Glutamatergic neuron (in vitro differentiated cells): ENCODE data around the gene MACROD2. TPM values are rescaled to one million over a fixed set of nuclear protein-coding genes. Genes with fewer than 3 reads are reported as not detected.

Experiments used
- DNase-seq: peaks from one replicate; pipeline ENCODE4 v3.0.0; 2022
- H3K27ac Mint-ChIP-seq: one replicate; pipeline ENCODE4 v1.8.0; 2020; ENCODE audit warnings: mild to moderate bottlenecking, mixed read lengths, inconsistent platforms; ENCODE audit not compliant: unreplicated experiment
- H3K27me3 Mint-ChIP-seq: one replicate; pipeline ENCODE4 v1.8.0; 2020; ENCODE audit warnings: mild to moderate bottlenecking, moderate library complexity, mixed read lengths, inconsistent platforms; ENCODE audit not compliant: unreplicated experiment
- H3K36me3 Mint-ChIP-seq: one replicate; pipeline ENCODE4 v1.8.0; 2020; ENCODE audit warnings: mild to moderate bottlenecking, mixed read lengths, inconsistent platforms; ENCODE audit not compliant: unreplicated experiment
- H3K4me1 Mint-ChIP-seq: one replicate; pipeline ENCODE4 v1.8.0; 2020; ENCODE audit warnings: mild to moderate bottlenecking, low read depth, mixed read lengths, inconsistent platforms; ENCODE audit not compliant: unreplicated experiment
- H3K4me3 Mint-ChIP-seq: one replicate; pipeline ENCODE4 v1.8.0; 2020; ENCODE audit warnings: mild to moderate bottlenecking, mixed read lengths, inconsistent platforms; ENCODE audit not compliant: unreplicated experiment
- H3K9me3 Mint-ChIP-seq: one replicate; pipeline ENCODE4 v1.8.0; 2020; ENCODE audit warnings: mild to moderate bottlenecking, moderate library complexity, mixed read lengths, inconsistent platforms; ENCODE audit not compliant: unreplicated experiment
- total RNA-seq: library from RNA; stranded (reverse); fragmentation: NEBNext Ultra II Directional; extraction: Animal tissue kit (Norgen Biotek cat#: 25700); gene quantifications from one replicate; pipeline ENCODE4 v1.2.1, GENCODE V29; 2021; ENCODE audit not compliant: unreplicated experiment
- TF ChIP-seq, protein P1 (sequence below): fragments of 200-600 bp; sonication (generic); IDR thresholded peaks from one replicate; pipeline ENCODE4 v1.5.0; 2021; ENCODE audit not compliant: partially characterized antibody, unreplicated experiment

MACROD2 gene
- total RNA-seq, 1 donor from 2014 or later, result 8.7 TPM

DNA sequence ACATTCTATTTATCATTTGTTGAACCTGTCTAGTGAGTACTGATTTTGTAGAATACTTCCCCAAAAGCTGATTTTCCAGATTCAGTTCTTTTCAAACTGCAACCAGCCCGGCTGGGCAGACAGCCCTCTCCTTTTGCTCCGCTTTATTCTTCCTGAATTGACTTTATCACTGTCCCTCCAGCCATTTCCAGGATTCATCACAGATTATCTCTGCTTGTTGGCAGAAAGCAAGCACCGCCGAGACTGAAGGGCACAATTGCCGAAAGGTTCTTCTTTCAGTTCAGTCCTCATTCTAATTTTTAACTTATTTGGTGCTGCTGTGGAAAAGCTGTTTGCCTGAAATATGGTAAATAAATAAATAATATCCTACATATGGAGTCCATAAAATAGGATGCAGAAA, 711.2 kb downstream of the MACROD2 start:
- H3K27ac Mint-ChIP-seq, result no peak overlapping the region
- H3K4me1 Mint-ChIP-seq, result peaks cover 3% of the 10 kb centered on the region
- peaks cover 2% of the 10 kb centered on the region for H3K27me3 Mint-ChIP-seq
- H3K4me3 Mint-ChIP-seq, result no peak overlapping the region
- TF ChIP-seq, protein P1, sequence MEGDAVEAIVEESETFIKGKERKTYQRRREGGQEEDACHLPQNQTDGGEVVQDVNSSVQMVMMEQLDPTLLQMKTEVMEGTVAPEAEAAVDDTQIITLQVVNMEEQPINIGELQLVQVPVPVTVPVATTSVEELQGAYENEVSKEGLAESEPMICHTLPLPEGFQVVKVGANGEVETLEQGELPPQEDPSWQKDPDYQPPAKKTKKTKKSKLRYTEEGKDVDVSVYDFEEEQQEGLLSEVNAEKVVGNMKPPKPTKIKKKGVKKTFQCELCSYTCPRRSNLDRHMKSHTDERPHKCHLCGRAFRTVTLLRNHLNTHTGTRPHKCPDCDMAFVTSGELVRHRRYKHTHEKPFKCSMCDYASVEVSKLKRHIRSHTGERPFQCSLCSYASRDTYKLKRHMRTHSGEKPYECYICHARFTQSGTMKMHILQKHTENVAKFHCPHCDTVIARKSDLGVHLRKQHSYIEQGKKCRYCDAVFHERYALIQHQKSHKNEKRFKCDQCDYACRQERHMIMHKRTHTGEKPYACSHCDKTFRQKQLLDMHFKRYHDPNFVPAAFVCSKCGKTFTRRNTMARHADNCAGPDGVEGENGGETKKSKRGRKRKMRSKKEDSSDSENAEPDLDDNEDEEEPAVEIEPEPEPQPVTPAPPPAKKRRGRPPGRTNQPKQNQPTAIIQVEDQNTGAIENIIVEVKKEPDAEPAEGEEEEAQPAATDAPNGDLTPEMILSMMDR, result no peak
- DNase-seq, result no peak
- no peaks in the 10 kb centered on the region for H3K36me3 Mint-ChIP-seq
- H3K9me3 Mint-ChIP-seq, result peaks cover 2% of the 10 kb centered on the region

DNA sequence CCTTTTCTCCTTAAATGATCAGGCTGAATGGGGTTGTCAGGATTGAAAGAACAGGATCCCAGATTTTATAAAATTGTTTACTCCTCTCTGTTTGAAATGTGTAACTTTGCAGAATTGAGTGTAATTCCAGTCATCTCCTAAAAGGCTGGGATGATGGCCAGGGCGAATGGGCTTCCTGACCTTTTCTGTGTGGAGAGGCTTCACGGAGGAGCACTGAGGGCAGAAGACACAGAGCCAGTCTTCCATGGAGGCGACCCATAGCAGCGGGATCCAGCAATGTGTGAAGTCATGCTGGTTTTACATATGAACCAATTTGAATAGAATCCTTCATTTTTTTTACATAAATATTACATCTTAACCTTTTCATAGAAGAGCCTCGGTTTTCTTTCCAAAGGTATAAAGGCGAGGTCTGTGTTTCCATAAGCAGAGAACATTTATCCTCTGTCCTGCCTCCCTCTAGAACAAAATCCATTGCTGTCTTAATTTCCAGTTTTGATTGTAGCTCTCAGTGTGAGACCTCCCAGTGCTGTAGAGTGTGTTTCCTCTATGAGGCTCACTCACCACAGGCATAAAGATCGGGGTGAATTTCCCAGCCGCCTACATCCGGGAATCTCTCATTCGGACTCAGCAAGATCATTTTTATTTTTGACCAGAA, 711.8 kb downstream of the MACROD2 start:
- Mint-ChIP-seq H3K4me1 (peaks cover 3% of the 10 kb centered on the region), H3K36me3 (no peaks in the 10 kb centered on the region), H3K4me3 (no peak overlapping the region), H3K9me3 (peaks cover 2% of the 10 kb centered on the region), H3K27ac (no peak overlapping the region), H3K27me3 (peaks cover 2% of the 10 kb centered on the region)
- no peak for DNase-seq
- TF ChIP-seq, protein P1, result no peak

DNA sequence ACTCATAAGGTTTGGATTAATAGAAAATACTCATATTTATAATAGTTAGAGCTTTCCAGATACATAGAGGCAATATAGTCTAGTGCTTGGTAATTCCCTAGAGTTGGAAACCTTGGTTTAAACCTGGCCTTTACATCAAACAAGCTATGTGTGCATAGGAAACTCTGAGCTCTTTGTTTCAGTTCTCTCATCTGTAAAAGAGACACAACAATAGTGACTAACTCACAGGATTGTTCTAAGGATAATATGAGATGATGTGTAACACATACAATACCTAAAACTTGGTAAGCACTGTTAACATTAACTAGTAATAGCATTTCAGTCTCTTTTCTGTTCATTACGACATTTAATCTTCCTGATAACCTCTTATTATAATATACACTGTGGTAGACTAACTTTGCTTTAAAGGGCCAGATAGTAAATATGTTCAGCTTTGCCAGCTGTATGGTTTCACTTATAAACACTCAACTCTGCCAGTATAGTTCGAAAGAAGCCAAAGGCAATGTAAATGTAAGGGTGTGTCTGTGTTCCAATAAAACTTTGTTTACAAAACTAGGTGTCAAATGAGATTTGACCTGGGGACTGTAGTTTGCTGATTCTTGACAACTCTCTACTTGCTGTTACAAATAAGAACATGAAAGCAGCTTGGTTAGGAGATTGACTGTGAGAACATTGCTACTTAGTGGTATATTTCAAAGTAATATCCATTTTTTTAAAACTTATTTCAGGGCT, 712.7 kb downstream of the MACROD2 start:
- DNase-seq, result no peak
- Mint-ChIP-seq H3K27me3 (peaks cover 1% of the 10 kb centered on the region), H3K4me3 (no peak overlapping the region), H3K4me1 (peaks cover 3% of the 10 kb centered on the region), H3K9me3 (peaks cover 2% of the 10 kb centered on the region), H3K36me3 (no peaks in the 10 kb centered on the region), H3K27ac (no peak overlapping the region)
- TF ChIP-seq, protein P1, result no peak

GRCh38 chr20:14709439-14709838, 714.1 kb downstream of the MACROD2 start:
- H3K9me3 Mint-ChIP-seq, result peaks cover 4% of the 10 kb centered on the region
- no peak for DNase-seq
- no peak overlapping the region for H3K27ac Mint-ChIP-seq
- peaks cover 3% of the 10 kb centered on the region for H3K4me1 Mint-ChIP-seq
- no peaks in the 10 kb centered on the region for H3K36me3 Mint-ChIP-seq
- TF ChIP-seq, protein P1, result no peak
- no peaks in the 10 kb centered on the region for H3K27me3 Mint-ChIP-seq
- no peak overlapping the region for H3K4me3 Mint-ChIP-seq

GRCh38 chr20:14710951-14711350, 715.6 kb downstream of the MACROD2 start:
- H3K9me3 Mint-ChIP-seq, result peaks cover 4% of the 10 kb centered on the region
- H3K4me3 Mint-ChIP-seq, result no peak overlapping the region
- no peak overlapping the region for H3K27ac Mint-ChIP-seq
- peaks cover 9% of the 10 kb centered on the region for H3K4me1 Mint-ChIP-seq
- H3K36me3 Mint-ChIP-seq, result no peaks in the 10 kb centered on the region
- TF ChIP-seq, protein P1, result no peak
- no peaks in the 10 kb centered on the region for H3K27me3 Mint-ChIP-seq
- DNase-seq, result no peak
